Stimulated activated naive B cell treated with anti-CD40 and anti-IgM and Interleukin-4, amounts not matched to agents 10 μg/mL and 1 μg/mL and 100 μg/mL, for 72 hours (primary cell): ENCODE data around the gene SLX4.

Source experiments
- ATAC-seq, 2 donors: fragments of 150-1000 bp; cut with Tn5 transposase; replicated peaks; 2 replicates each; pipeline ENCODE4 v1.10.0; 2021; ENCODE audit warnings: moderate library complexity in 1 of 2
- DNase-seq: peaks from one replicate; pipeline ENCODE4 v3.0.0; 2021
- H3K27ac Mint-ChIP-seq: one replicate; pipeline ENCODE4 v1.8.0; 2022; ENCODE audit warnings: mild to moderate bottlenecking, mixed read lengths
- H3K27me3 Mint-ChIP-seq, 2 donors: one replicate each; pipeline ENCODE4 v1.8.0; 2022; ENCODE audit warnings: mixed read lengths in 2 of 2
- H3K36me3 Mint-ChIP-seq, 2 donors: one replicate each; pipeline ENCODE4 v1.8.0; 2022; ENCODE audit warnings: mixed read lengths in 2 of 2, mild to moderate bottlenecking in 1 of 2
- H3K4me1 Mint-ChIP-seq, 2 donors: one replicate each; pipeline ENCODE4 v1.8.0; 2022; ENCODE audit warnings: mixed read lengths in 2 of 2, mild to moderate bottlenecking in 1 of 2
- H3K4me3 Mint-ChIP-seq, 2 donors: one replicate each; pipeline ENCODE4 v1.8.0; 2022; ENCODE audit warnings: mild to moderate bottlenecking in 2 of 2, mixed read lengths in 2 of 2, moderate library complexity in 1 of 2
- H3K9me3 Mint-ChIP-seq, 2 donors: one replicate each; pipeline ENCODE4 v1.8.0; 2022; ENCODE audit warnings: mixed read lengths in 2 of 2, mild to moderate bottlenecking in 1 of 2

SLX4 gene

DNA sequence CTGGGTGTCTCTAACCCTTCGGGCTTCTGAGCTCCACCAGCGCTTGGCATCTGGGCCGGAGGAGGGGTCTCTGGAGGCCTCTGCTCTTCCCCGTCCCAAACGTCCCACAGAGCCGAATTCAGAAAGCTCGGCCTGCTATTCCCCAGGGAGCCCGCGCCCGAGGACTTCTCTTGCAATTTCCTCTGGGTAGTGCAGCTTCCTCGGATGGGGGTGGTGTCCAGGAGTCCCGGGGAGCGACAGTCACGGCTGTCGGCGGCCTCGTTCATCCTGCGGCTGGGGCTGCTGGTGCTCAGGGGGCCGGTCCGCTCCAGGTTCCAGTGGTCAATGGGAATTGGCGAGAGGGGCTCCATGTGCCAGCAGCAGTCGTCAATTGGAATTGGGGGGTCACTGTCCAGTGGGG lies 22.4 kb downstream of the SLX4 start:
- ATAC-seq (no peak), DNase-seq (no peak)
- Mint-ChIP-seq H3K36me3 (peaks cover 35 to 64% of the 10 kb centered on the region in 2 donors), H3K9me3 (no peaks in the 10 kb centered on the region), H3K27ac (no peak overlapping the region), H3K4me3 (no peak overlapping the region), H3K4me1 (peaks cover 0 to 3% of the 10 kb centered on the region in 2 donors), H3K27me3 (no peaks in the 10 kb centered on the region)

DNA sequence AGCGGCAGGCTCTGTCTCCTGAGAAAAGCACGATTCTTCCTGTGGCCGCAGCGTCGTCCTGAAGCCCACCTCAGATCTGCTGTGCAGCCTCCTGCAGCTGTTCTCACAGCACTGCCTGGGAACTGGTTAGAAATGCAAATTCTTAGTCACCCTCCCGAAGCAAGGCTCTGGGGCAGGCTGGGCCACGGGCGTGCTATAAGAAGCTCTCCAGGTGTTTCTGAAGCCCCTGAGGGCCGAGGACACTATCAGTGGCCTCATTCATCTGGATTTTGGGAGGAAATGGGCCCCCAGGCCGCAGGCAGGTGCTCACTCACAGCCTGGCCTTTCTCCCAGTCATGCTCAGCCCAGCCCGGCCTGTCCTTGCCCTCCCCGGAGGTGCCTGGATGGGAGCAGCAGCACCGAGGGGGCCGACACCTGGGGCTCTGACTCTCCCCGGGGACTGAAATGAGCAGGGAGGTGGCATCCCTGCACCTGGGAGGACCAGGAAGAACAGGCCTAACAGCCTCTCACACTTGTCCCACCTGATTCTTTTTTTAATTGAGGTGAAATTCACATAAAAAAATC lies 23.8 kb downstream of the SLX4 start:
- DNase-seq, result no peak
- Mint-ChIP-seq H3K4me3 (no peak overlapping the region), H3K27me3 (no peaks in the 10 kb centered on the region), H3K9me3 (no peaks in the 10 kb centered on the region), H3K27ac (no peak overlapping the region), H3K4me1 (peaks cover 0 to 3% of the 10 kb centered on the region in 2 donors), H3K36me3 (peaks cover 44 to 68% of the 10 kb centered on the region in 2 donors)
- peak in 1 of 2 donors; percentile 42 for ATAC-seq

DNA sequence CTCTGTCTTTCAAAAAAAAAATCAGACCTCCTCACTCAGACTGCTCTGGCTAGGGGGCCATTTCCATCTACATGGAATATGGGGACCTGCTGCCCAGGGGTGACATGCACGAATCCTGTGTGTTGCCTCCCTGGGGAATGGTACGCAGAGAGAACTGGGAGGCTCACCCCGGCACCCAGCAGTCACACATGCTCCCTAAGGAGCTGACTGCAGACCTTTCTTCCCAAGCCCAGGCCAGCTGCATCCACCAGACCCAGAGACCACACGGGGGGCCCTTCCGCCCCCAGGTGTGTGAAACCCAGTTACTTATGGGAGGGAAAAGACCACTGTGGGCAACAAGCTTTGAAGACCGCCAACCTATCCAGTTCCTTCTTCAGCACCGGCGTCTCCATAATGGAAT lies 27.0 kb downstream of the SLX4 start:
- H3K27me3 Mint-ChIP-seq, result no peaks in the 10 kb centered on the region
- DNase-seq, result no peak
- H3K36me3 Mint-ChIP-seq, result peaks cover 24 to 48% of the 10 kb centered on the region in 2 donors
- no peaks in the 10 kb centered on the region for H3K9me3 Mint-ChIP-seq
- ATAC-seq, result no peak
- H3K4me3 Mint-ChIP-seq, result no peak overlapping the region
- peaks cover 17 to 19% of the 10 kb centered on the region in 2 donors for H3K4me1 Mint-ChIP-seq
- H3K27ac Mint-ChIP-seq, result no peak overlapping the region

DNA sequence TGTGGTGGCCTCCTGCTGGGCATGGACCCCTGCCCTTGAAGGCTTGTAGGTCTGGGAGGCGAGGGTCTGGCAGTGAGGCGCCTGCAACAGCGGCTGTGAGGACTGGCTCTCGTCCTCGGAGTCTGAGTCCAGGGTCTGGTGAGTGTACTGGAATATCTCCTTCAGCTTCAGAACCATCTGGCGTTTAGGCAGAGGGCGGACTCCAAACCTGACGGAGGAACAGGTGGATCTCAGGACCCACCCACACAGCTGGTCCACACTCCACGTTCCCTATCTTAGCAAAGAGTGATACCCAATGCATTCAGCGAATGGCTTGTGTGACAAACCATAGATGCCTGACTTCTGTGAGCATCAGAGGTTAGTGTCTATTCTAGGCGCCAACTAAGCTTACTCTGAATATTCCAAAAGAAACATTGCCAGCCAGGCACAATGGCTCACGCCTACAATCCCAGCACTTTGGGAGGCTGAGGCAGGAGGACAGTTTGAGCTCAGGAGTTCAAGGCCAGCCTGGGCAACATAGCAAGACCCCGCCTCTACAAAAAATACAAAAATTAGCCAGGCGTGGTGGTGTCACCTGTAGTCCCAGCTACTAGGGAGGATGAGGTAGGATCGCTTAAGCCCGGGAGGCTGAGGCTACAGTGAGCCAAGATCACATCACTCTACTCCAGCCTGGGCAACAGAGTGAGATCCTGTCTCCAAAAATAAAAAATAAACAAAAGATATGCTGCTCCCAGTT lies 27.9 kb downstream of the SLX4 start:
- H3K9me3 Mint-ChIP-seq, result no peaks in the 10 kb centered on the region
- no peak overlapping the region for H3K4me3 Mint-ChIP-seq
- ATAC-seq, result no peak
- H3K27me3 Mint-ChIP-seq, result no peaks in the 10 kb centered on the region
- peaks cover 26% of the 10 kb centered on the region in 2 donors for H3K4me1 Mint-ChIP-seq
- no peak for DNase-seq
- H3K27ac Mint-ChIP-seq, result peak overlapping the region; percentile 56
- H3K36me3 Mint-ChIP-seq, result peaks cover 19 to 38% of the 10 kb centered on the region in 2 donors

DNA sequence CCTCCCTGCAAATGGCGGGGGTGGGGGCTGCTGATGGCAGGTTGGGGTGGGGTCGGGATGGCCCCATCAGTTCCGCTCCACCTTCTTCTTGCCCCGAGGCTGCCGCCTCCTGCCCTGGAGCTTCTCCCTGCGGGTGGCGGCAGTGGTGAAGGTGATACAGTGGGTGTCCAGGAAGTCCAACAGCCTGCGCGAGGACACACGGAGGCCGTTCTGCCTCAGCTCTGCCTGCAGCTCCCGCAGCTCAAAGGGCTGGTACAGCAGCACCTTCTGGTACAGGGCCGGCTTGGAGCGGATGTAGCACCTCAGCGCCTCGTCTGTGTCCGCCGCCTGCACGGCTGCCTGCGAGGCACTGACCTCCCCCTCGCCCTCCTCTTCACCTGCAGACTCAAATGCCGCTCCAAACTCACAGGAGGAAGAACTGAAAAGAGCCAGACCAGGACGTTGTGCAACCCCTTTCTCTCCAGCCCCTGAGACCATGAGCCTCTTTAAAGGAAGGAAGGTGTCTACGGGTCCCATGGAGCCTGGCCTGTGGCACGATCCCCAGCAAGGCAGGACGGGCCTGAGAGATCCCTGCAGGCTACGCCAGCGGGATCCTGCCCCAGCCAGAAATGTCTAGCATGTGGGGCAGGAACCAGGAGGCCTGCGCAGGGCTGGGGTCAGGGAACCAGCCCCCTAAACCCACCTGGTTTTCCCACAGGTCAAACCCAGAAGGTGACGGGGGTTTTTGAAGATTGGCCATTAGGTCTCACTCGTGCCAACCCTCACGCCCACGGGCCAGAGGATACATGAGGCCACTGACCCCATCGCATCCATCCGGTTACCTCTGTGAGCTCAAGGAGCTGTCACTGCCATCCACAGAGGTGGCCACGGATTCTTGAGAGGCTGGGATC lies 28.9 kb downstream of the SLX4 start:
- no peak for DNase-seq
- no peaks in the 10 kb centered on the region for H3K27me3 Mint-ChIP-seq
- H3K27ac Mint-ChIP-seq, result no peak overlapping the region
- no peaks in the 10 kb centered on the region for H3K9me3 Mint-ChIP-seq
- no peak overlapping the region for H3K4me3 Mint-ChIP-seq
- peaks cover 31 to 33% of the 10 kb centered on the region in 2 donors for H3K4me1 Mint-ChIP-seq
- H3K36me3 Mint-ChIP-seq, result peaks cover 19 to 33% of the 10 kb centered on the region in 2 donors
- ATAC-seq, result no peak

DNA sequence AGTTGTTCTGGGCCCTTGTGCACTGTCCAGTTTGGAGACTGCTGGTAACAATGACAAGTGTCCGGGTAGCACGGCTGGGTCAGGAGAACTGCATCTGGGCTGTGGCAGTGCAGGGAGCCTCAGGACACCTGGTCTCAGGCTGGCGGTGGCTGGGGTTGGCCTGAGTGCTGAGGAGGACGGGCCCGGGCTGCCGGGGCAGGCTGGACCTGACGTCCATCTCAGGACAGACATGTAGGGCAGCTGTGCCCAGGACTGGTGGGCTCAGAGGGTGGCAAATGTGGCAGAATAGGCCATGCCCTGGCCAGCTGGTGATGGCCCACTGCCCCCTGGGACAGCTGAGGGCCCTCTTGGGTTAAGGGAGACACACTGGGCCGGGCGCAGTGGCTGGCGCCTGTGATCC lies 30.0 kb downstream of the SLX4 start:
- peaks cover 17 to 33% of the 10 kb centered on the region in 2 donors for H3K36me3 Mint-ChIP-seq
- no peaks in the 10 kb centered on the region for H3K9me3 Mint-ChIP-seq
- no peaks in the 10 kb centered on the region for H3K27me3 Mint-ChIP-seq
- DNase-seq, result no peak
- ATAC-seq, result no peak
- no peak overlapping the region for H3K4me3 Mint-ChIP-seq
- no peak overlapping the region for H3K27ac Mint-ChIP-seq
- peaks cover 37 to 45% of the 10 kb centered on the region in 2 donors for H3K4me1 Mint-ChIP-seq

DNA sequence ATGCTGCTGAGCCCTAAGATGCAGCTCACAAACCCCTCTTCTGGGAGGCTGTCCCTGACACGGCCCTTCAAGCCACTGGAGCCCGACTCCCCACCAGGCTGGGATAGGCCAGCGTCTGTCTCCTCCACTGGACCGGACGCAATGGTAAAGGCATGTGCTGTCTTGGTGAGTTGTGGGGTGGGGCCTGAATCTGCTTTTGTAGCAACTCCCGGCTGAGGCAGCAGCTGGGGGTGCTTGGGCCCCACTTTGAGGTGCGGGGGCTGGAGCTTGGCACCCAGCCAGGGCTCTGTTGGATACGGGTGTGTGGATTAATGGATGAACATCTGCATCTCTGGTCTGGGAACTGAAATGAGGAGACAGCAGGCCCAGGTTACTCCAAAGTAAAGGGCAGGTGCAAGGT lies 30.7 kb downstream of the SLX4 start:
- H3K9me3 Mint-ChIP-seq, result no peaks in the 10 kb centered on the region
- ATAC-seq, result no peak
- DNase-seq, result no peak
- H3K4me1 Mint-ChIP-seq, result peaks cover 42 to 52% of the 10 kb centered on the region in 2 donors
- H3K27ac Mint-ChIP-seq, result peak overlapping the region; percentile 91
- peaks cover 17 to 30% of the 10 kb centered on the region in 2 donors for H3K36me3 Mint-ChIP-seq
- no peaks in the 10 kb centered on the region for H3K27me3 Mint-ChIP-seq
- H3K4me3 Mint-ChIP-seq, result peak overlapping the region; percentile 26 to 55

- peaks cover 46 to 56% of the 10 kb centered on the region in 2 donors for H3K4me1 Mint-ChIP-seq
These were observed 31.2 kb downstream of the SLX4 start for GRCh38 chr16:3580251-3580651.

GRCh38 chr16:3579776-3580175 lies 31.6 kb downstream of the SLX4 start:
- Mint-ChIP-seq H3K27me3 (no peaks in the 10 kb centered on the region), H3K9me3 (no peaks in the 10 kb centered on the region), H3K4me1 (peaks cover 48 to 58% of the 10 kb centered on the region in 2 donors), H3K36me3 (peaks cover 17 to 24% of the 10 kb centered on the region in 2 donors), H3K4me3 (peak overlapping the region; percentile 13 to 26), H3K27ac (peak overlapping the region; percentile 91)
- DNase-seq (no peak), ATAC-seq (no peak)

More at GRCh38 chr16:3580251-3580651, 31.2 kb downstream of the SLX4 start:
- peak overlapping the region; percentile 91 for H3K27ac Mint-ChIP-seq
- H3K27me3 Mint-ChIP-seq, result no peaks in the 10 kb centered on the region
- DNase-seq (no peak), ATAC-seq (peak; percentile 12 to 22)
- H3K36me3 Mint-ChIP-seq, result peaks cover 17 to 26% of the 10 kb centered on the region in 2 donors
- H3K9me3 Mint-ChIP-seq, result no peaks in the 10 kb centered on the region
- H3K4me3 Mint-ChIP-seq, result peak overlapping the region; percentile 26 to 55

GRCh38 chr16:3578610-3579551 lies 32.5 kb downstream of the SLX4 start:
- H3K27ac Mint-ChIP-seq, result peak overlapping the region; percentile 91
- DNase-seq (peak; percentile 53), ATAC-seq (peak; percentile 80 to 84)
- H3K4me1 Mint-ChIP-seq, result peaks cover 48 to 58% of the 10 kb centered on the region in 2 donors
- H3K4me3 Mint-ChIP-seq, result peak overlapping the region; percentile 67 to 69
- peaks cover 10 to 15% of the 10 kb centered on the region in 2 donors for H3K36me3 Mint-ChIP-seq
- no peaks in the 10 kb centered on the region for H3K27me3 Mint-ChIP-seq
- H3K9me3 Mint-ChIP-seq, result no peaks in the 10 kb centered on the region

GRCh38 chr16:3578121-3578520 lies 33.3 kb downstream of the SLX4 start:
- peaks cover 2 to 8% of the 10 kb centered on the region in 2 donors for H3K36me3 Mint-ChIP-seq
- DNase-seq (no peak), ATAC-seq (peak; percentile 11 to 21)
- no peaks in the 10 kb centered on the region for H3K9me3 Mint-ChIP-seq
- H3K27ac Mint-ChIP-seq, result peak overlapping the region; percentile 86
- H3K4me1 Mint-ChIP-seq, result peaks cover 50 to 63% of the 10 kb centered on the region in 2 donors
- H3K27me3 Mint-ChIP-seq, result no peaks in the 10 kb centered on the region
- peak overlapping the region; percentile 67 to 69 for H3K4me3 Mint-ChIP-seq

DNA sequence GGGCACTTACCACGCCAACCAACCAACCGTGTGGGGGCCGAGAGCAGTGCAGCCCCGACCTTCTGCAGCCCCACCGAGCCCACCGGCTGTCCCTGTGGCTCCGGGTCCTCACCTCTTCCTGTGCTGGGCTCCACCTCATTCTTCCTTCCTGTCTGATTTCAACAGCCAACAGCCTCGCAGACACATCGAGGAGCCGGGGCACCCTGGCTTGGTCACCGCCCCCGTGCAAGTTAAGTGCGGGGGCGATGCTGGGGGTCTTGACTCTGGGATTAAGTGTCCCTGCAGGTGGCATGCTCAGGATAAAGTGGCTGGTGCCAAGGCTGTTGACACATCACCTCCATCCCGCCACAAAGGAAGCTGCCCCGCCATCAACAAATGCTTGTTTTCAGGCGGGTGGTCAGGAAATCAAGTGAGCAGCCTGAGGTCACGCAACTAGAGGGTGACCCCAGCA lies 34.1 kb downstream of the SLX4 start, which contains the start of gene NLRC3:
TSS of gene NLRC3 (minus strand) at position 102 of the 451 bp plus-strand sequence. CDS start 12,367 bp downstream, outside the sequence.
- peak within 1 kb of the TSS; percentile 92 for H3K27ac Mint-ChIP-seq
- peak within 1 kb of the TSS; percentile 90 to 94 for H3K4me3 Mint-ChIP-seq
- H3K27me3 Mint-ChIP-seq, result no peaks in the 10 kb centered on the region
- H3K9me3 Mint-ChIP-seq, result no peaks in the 10 kb centered on the region
- DNase-seq (no peak), ATAC-seq (peak; percentile 20 to 43)
- peaks cover 50 to 64% of the 10 kb centered on the region in 2 donors for H3K4me1 Mint-ChIP-seq
- H3K36me3 Mint-ChIP-seq, result peaks cover 1 to 6% of the 10 kb centered on the region in 2 donors

DNA sequence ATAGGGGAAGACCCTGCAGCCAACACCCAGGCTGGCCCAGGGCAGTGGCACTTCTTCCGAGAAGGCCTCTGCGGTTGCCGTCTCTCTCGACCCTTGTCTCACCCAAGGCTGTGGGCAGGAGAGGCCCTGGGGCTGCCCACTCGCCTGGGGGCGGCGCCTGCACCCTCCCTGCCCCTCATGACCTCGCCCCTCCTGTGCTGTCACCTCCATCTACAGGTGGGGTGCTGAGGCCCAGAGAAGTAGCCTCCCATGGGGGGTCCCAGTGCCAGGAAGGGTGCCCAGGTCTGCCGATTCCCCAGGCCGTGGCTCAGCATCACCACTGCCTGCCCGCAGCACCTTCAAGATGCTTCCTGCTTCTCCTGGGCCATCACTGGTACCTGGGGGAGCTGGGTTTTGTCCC lies 35.2 kb downstream of the SLX4 start:
- peak overlapping the region; percentile 90 to 94 for H3K4me3 Mint-ChIP-seq
- no peaks in the 10 kb centered on the region for H3K9me3 Mint-ChIP-seq
- peaks cover 51 to 64% of the 10 kb centered on the region in 2 donors for H3K4me1 Mint-ChIP-seq
- peak overlapping the region; percentile 92 for H3K27ac Mint-ChIP-seq
- H3K27me3 Mint-ChIP-seq, result no peaks in the 10 kb centered on the region
- ATAC-seq, result no peak
- no peak for DNase-seq
- H3K36me3 Mint-ChIP-seq, result peaks cover 3 to 10% of the 10 kb centered on the region in 2 donors
